ENCODE data around the gene CCDC47.

- TF ChIP-seq CTCF (conservative IDR thresholded peaks at IDR 0.05; ENCODE audit: low read depth in 2 of 2): no peak
- no peak for TF ChIP-seq POLR2AphosphoS5 (IDR thresholded peaks at IDR 0.05; ENCODE audit: low read depth)
These were observed 66.9 kb downstream of the CCDC47 start for GRCh38 chr17:63706336-63707082.

Measured in GM23338 (cell line).